Calu3 (cell line): Measurements from ENCODE around the gene TNFRSF6B. TPM values are rescaled to one million over a fixed set of nuclear protein-coding genes. Genes with fewer than 3 reads are reported as not detected.

ENCODE experiments used
- BruUV-seq: library from RNA; stranded (reverse); fragments of 400-500 nt; replicated peaks from 2 replicates; lab custom pipeline; 2021; lab: Mats Ljungman, UMichigan
- CTCF ChIA-PET: fragments of 300-600 bp; sonication (Branson Sonifier 250); formaldehyde crosslinking; loops from one replicate; lab custom pipeline; 2022; ENCODE audit warnings: antibody characterized with exemption; lab: Charles Lee
- DNase-seq: peaks from one replicate; pipeline ENCODE4 v3.0.0; 2022
- H3K27ac Mint-ChIP-seq: one replicate; pipeline ENCODE4 v1.8.0; 2022; ENCODE audit warnings: mixed read lengths; ENCODE audit not compliant: unreplicated experiment
- H3K27me3 Mint-ChIP-seq: one replicate; pipeline ENCODE4 v1.8.0; 2022; ENCODE audit warnings: mixed read lengths; ENCODE audit not compliant: unreplicated experiment
- H3K36me3 Mint-ChIP-seq: one replicate; pipeline ENCODE4 v1.8.0; 2022; ENCODE audit warnings: mild to moderate bottlenecking, moderate library complexity, mixed read lengths; ENCODE audit not compliant: insufficient read depth, unreplicated experiment
- H3K4me1 Mint-ChIP-seq: one replicate; pipeline ENCODE4 v1.8.0; 2022; ENCODE audit warnings: mild to moderate bottlenecking, low read depth, mixed read lengths; ENCODE audit not compliant: unreplicated experiment
- H3K4me3 Mint-ChIP-seq: one replicate; pipeline ENCODE4 v1.8.0; 2022; ENCODE audit warnings: mild to moderate bottlenecking, low read depth, moderate library complexity, mixed read lengths; ENCODE audit not compliant: unreplicated experiment
- H3K9me3 Mint-ChIP-seq: one replicate; pipeline ENCODE4 v1.8.0; 2022; ENCODE audit warnings: low read depth, mixed read lengths; ENCODE audit not compliant: unreplicated experiment
- intact Hi-C: fragments of 100-400 bp; cut with micrococcal nuclease; formaldehyde crosslinking; loops from one replicate; pipeline ENCODE4 v1.10.0; 2022; ENCODE audit not compliant: unreplicated experiment
- total RNA-seq: library from RNA; stranded (reverse); gene quantifications from 2 replicates; pipeline ENCODE4 v1.2.3, GENCODE V29; 2022
- TF ChIP-seq, protein P1 (sequence below): fragments of 200-600 bp; IDR thresholded peaks from one replicate; pipeline ENCODE4 v1.8.0; 2022; ENCODE audit warnings: antibody characterized with exemption; ENCODE audit not compliant: unreplicated experiment

The TNFRSF6B gene
- total RNA-seq, 1 experiment from 2014 or later = not detected

DNA sequence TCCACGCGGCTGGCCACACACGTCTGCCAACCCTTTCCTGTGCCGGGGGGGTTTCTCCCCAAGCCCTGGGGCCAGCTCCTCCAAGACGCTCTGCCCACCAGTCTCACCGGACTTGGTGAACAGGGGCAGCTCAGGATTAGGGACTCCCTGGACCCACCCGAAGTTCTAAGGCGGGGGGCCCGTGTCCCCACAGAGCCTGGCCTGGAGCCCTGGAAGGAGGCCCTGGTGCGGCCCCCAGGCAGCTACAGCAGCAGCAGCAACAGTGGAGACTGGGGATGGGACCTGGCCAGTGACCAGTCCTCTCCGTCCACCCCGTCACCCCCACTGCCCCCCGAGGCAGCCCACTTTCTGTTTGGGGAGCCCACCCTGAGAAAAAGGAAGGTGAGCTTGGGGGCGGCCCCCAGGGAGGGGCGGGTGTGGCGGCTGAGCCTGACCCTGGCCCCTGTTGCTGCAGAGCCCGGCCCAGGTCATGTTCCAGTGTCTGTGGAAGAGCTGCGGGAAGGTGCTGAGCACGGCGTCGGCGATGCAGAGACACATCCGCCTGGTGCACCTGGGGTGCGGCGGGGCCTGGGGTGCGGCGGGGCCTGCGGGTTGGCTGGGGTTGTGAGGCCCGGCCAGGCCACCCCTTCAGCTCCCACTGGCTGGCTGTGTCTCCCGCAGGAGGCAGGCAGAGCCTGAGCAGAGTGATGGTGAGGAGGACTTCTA lies 45.4 kb downstream of the TNFRSF6B start:
- Mint-ChIP-seq H3K27me3 (no peaks in the 10 kb centered on the region), H3K4me3 (peak overlapping the region; percentile 72), H3K27ac (no peak overlapping the region), H3K4me1 (no peaks in the 10 kb centered on the region), H3K9me3 (no peaks in the 10 kb centered on the region), H3K36me3 (peaks cover 53% of the 10 kb centered on the region)
- no TSS peak for BruUV-seq
- CTCF ChIA-PET = interaction anchor here (0.9 to 1.6 kb wide), 7 partner anchors 9 to 204 kb away, joined by 3 to 12 read pairs (median 4); partner anchors contain the start of gene TPD52L2
- TF ChIP-seq, protein P1, sequence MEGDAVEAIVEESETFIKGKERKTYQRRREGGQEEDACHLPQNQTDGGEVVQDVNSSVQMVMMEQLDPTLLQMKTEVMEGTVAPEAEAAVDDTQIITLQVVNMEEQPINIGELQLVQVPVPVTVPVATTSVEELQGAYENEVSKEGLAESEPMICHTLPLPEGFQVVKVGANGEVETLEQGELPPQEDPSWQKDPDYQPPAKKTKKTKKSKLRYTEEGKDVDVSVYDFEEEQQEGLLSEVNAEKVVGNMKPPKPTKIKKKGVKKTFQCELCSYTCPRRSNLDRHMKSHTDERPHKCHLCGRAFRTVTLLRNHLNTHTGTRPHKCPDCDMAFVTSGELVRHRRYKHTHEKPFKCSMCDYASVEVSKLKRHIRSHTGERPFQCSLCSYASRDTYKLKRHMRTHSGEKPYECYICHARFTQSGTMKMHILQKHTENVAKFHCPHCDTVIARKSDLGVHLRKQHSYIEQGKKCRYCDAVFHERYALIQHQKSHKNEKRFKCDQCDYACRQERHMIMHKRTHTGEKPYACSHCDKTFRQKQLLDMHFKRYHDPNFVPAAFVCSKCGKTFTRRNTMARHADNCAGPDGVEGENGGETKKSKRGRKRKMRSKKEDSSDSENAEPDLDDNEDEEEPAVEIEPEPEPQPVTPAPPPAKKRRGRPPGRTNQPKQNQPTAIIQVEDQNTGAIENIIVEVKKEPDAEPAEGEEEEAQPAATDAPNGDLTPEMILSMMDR = no peak
- intact Hi-C loops = no loop called here
- DNase-seq = no peak

DNA sequence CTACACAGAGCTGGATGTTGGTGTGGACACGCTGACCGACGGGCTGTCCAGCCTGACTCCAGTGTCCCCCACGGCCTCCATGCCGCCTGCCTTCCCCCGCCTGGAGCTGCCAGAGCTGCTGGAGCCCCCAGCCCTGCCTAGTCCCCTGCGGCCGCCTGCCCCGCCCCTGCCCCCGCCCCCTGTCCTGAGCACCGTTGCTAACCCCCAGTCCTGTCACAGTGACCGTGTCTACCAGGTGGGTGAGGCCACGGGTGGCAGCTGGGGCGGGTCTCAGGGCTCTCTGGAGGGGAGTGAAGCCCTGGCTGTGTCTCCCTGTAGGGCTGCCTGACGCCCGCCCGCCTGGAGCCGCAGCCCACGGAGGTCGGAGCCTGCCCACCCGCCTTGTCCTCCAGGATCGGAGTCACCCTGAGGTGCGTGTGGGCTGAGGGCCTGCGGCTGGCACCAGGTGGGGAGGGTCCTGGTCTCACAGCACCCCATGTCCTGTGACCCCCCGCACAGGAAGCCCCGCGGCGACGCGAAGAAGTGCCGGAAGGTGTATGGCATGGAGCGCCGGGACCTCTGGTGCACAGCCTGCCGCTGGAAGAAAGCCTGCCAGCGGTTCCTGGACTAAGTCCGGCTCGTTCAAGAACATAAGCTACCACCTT lies 46.1 kb downstream of the TNFRSF6B start:
- H3K4me3 Mint-ChIP-seq = no peak overlapping the region
- H3K9me3 Mint-ChIP-seq = no peaks in the 10 kb centered on the region
- no peaks in the 10 kb centered on the region for H3K27me3 Mint-ChIP-seq
- TF ChIP-seq, protein P1 = no peak
- no peaks in the 10 kb centered on the region for H3K4me1 Mint-ChIP-seq
- H3K36me3 Mint-ChIP-seq = peaks cover 48% of the 10 kb centered on the region
- no peak for DNase-seq
- BruUV-seq = no TSS peak
- no peak overlapping the region for H3K27ac Mint-ChIP-seq
- CTCF ChIA-PET = interaction anchor here (0.6 to 1.3 kb wide), 2 partner anchors 8 to 30 kb away, joined by 3 to 5 read pairs; no protein-coding TSS in a partner anchor
- intact Hi-C loops = no loop called here

DNA sequence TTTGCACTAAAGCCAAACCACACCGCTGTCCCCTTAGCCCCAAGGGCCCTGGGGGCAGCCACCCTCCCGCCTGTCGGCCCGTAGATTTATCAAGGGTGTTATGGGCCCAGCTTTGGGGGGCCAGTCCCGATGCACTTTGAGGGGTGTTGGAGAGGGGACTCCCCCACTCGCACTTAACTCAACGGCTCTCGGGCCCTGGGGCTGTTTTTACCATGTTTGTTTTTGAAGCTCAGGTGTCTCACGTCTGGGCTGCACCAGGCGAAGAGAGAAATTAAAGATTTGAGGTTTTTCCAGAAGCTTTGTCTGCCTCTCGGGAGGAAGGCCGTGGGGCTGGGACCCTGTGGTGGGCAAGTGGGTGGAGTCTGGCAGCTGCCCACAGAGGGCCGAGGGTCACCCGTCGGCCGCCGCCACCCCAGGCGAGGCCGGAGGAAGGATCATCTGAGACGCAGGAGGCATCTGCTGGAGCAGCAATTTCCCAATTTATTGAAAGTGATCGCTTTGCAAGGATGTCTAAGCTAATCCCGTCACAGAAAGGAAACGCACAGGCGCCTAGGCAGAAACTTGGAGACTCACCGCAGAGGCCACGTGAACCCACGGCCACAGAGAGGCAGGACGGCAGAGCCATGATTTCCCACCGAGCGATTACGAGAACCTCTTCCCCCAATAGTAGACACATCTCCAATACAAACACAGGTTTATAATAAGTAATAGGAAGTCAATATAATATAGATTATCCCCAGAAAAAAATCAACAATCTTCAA lies 46.9 kb downstream of the TNFRSF6B start:
- H3K4me1 Mint-ChIP-seq = no peaks in the 10 kb centered on the region
- CTCF ChIA-PET = interaction anchor here (0.6 kb wide), 1 partner anchor 29 kb away, joined by 5 read pairs; no protein-coding TSS in a partner anchor
- H3K9me3 Mint-ChIP-seq = no peaks in the 10 kb centered on the region
- no peak overlapping the region for H3K4me3 Mint-ChIP-seq
- peaks cover 42% of the 10 kb centered on the region for H3K36me3 Mint-ChIP-seq
- BruUV-seq = TSS peak; percentile 33
- TF ChIP-seq, protein P1 = no peak
- intact Hi-C loops = no loop called here
- H3K27ac Mint-ChIP-seq = no peak overlapping the region
- no peak for DNase-seq
- no peaks in the 10 kb centered on the region for H3K27me3 Mint-ChIP-seq

DNA sequence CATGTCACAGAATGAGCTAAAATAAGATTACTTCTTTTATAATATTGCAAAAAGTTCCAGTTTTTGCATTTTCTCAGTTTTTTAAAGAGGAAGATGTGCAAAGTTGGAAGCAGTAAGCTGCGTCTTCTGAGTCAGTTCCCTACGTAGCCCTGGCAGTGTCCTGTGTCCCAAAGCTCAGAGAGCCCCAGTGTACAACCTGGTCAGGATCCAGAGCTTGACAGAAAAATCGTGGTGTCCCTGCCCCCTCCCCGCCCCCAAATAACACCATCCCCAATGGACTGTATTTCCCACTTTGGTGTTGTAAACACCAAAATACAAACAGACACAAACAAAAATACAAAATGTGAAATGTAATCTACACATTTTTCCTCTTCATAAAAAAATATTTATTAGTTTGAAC lies 47.7 kb downstream of the TNFRSF6B start:
- CTCF ChIA-PET = no interaction called here
- H3K36me3 Mint-ChIP-seq = peaks cover 39% of the 10 kb centered on the region
- H3K27ac Mint-ChIP-seq = no peak overlapping the region
- H3K4me3 Mint-ChIP-seq = no peak overlapping the region
- no peaks in the 10 kb centered on the region for H3K9me3 Mint-ChIP-seq
- no TSS peak for BruUV-seq
- no peaks in the 10 kb centered on the region for H3K4me1 Mint-ChIP-seq
- intact Hi-C loops = no loop called here
- H3K27me3 Mint-ChIP-seq = no peaks in the 10 kb centered on the region
- DNase-seq = no peak
- TF ChIP-seq, protein P1 = no peak
